C4-2B (cell line): ENCODE results near the gene NDUFA11.

ENCODE experiments used
- CTCF ChIP-seq: fragments of 450-650 bp; conservative IDR thresholded peaks from 2 replicates; pipeline ENCODE4 v1.5.1; 2017; ENCODE audit warnings: mild to moderate bottlenecking
- ZFX ChIP-seq: fragments of 450-650 bp; IDR thresholded peaks from 2 replicates; pipeline ENCODE4 v1.6.1; 2017

DNA sequence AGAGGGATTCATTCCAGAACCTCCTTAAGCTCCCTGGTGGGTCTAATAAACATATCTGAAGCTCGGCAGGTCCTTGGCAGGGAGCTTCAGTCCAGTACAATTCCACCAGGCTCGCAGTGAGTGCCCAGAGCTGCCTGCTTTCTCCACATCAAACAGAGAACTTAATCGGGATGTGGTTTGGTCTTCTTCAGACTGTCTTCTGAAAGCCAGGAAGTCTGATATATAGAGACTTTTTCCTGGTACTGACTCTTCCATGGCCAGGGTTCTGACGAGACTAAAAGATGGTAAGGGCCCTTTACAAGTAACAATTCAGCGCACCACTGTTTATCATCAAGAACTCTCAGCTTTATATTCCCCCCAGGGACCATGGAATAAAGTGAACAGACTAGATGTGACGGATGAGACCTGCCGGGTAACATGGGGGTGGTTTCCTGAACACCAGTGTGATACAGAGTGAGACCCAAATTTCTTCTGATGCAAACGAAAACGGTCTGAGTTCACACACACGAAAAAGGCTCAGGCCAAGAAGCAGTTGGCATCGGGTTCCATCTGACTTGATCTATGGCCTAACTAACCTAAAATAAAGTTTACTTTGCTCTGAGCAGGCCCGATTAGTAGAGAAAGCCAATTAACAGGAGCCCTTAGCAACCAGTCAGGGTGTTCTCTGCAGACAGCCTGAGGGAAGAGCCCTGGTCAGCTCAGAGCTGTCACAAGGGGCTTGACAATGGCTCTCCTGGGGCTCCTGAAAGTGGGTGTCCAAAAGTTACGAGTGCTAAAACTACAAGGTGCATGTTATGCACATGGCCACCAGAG lies 45.4 kb upstream of the NDUFA11 start:
- TF ChIP-seq CTCF: no peak
- no peak for TF ChIP-seq ZFX
